CD8-positive, alpha-beta memory T cell (primary cell): ENCODE data around the gene ATF5. TPM values are rescaled to one million over a fixed set of nuclear protein-coding genes. Genes with fewer than 3 reads are reported as not detected.

ENCODE experiments used
- CTCF ChIA-PET: fragments of 350-600 bp; sonication (Branson Sonifier 250); formaldehyde crosslinking; loops from one replicate; lab custom pipeline; 2021; ENCODE audit warnings: antibody characterized with exemption; lab: Charles Lee
- POLR2A ChIA-PET: fragments of 350-600 bp; sonication (Branson Sonifier 250); formaldehyde crosslinking; loops from one replicate; lab custom pipeline; 2021; ENCODE audit warnings: antibody characterized with exemption; lab: Charles Lee
- DNase-seq, 5 donors: peaks; one replicate each; pipeline versions ENCODE4 v3.0.0 to v3.0.0-alpha.2; 2020 to 2022; ENCODE audit warnings: mixed read lengths in 1 of 5
- H3K27ac ChIP-seq: one replicate; pipeline ENCODE4 v1.7.0; 2013; ENCODE audit warnings: low read depth, mild to moderate bottlenecking, low read length, moderate library complexity
- H3K27me3 ChIP-seq: 2 replicates; pipeline ENCODE4 v1.7.0; 2013; ENCODE audit warnings: low read length, mild to moderate bottlenecking; ENCODE audit not compliant: insufficient read depth, poor library complexity, severe bottlenecking
- H3K36me3 ChIP-seq: 2 replicates; pipeline ENCODE4 v1.7.0; 2013; ENCODE audit warnings: mild to moderate bottlenecking, low read length, moderate library complexity; ENCODE audit not compliant: insufficient read depth
- H3K4me1 ChIP-seq: 2 replicates; pipeline ENCODE4 v1.7.0; 2013; ENCODE audit warnings: mild to moderate bottlenecking, low read length, moderate library complexity; ENCODE audit not compliant: insufficient read depth
- H3K4me3 ChIP-seq: 2 replicates; pipeline ENCODE4 v1.7.0; 2013; ENCODE audit warnings: mild to moderate bottlenecking, low read length
- H3K9me3 ChIP-seq: 2 replicates; pipeline ENCODE4 v1.7.0; 2013; ENCODE audit warnings: mild to moderate bottlenecking, low read length
- H3K27ac Mint-ChIP-seq, 8 donors: one replicate each; pipeline ENCODE4 v1.8.0; 2020 to 2021; ENCODE audit warnings: mixed read lengths in 8 of 8, mild to moderate bottlenecking in 6 of 8, inconsistent platforms in 3 of 8, moderate library complexity in 3 of 8
- H3K27me3 Mint-ChIP-seq, 2 donors: one replicate each; pipeline ENCODE4 v1.8.0; 2020 to 2021; ENCODE audit warnings: mixed read lengths in 2 of 2, mild to moderate bottlenecking in 1 of 2, moderate library complexity in 1 of 2
- H3K36me3 Mint-ChIP-seq, 3 donors: one replicate each; pipeline ENCODE4 v1.8.0; 2020 to 2021; ENCODE audit warnings: mixed read lengths in 3 of 3, inconsistent platforms in 1 of 3, mild to moderate bottlenecking in 1 of 3
- H3K4me1 Mint-ChIP-seq, 3 donors: one replicate each; pipeline ENCODE4 v1.8.0; 2020 to 2021; ENCODE audit warnings: mixed read lengths in 3 of 3, inconsistent platforms in 1 of 3, mild to moderate bottlenecking in 1 of 3
- H3K4me3 Mint-ChIP-seq, 7 donors: one replicate each; pipeline ENCODE4 v1.8.0; 2020 to 2021; ENCODE audit warnings: mixed read lengths in 7 of 7, mild to moderate bottlenecking in 6 of 7, moderate library complexity in 4 of 7, inconsistent platforms in 2 of 7
- H3K9me3 Mint-ChIP-seq, 5 donors: one replicate each; pipeline ENCODE4 v1.8.0; 2020 to 2022; ENCODE audit warnings: mixed read lengths in 5 of 5, mild to moderate bottlenecking in 3 of 5, moderate library complexity in 2 of 5, inconsistent platforms in 1 of 5
- polyA plus RNA-seq: library from polyadenylated mRNA; unstranded; fragments of 300-500 nt; fragmentation: Illumina TruSeq; gene quantifications from one replicate; pipeline ENCODE4 v1.2.3, GENCODE V29; 2021
- total RNA-seq, 2 experiments: library from RNA; stranded (reverse); gene quantifications; one replicate each; pipeline ENCODE4 v1.2.3, GENCODE V29; 2021

ATF5 gene
- total and polyA plus RNA-seq, 3 experiments from 2014 or later: 1.7 to 59.9 (median 57.7) TPM

DNA sequence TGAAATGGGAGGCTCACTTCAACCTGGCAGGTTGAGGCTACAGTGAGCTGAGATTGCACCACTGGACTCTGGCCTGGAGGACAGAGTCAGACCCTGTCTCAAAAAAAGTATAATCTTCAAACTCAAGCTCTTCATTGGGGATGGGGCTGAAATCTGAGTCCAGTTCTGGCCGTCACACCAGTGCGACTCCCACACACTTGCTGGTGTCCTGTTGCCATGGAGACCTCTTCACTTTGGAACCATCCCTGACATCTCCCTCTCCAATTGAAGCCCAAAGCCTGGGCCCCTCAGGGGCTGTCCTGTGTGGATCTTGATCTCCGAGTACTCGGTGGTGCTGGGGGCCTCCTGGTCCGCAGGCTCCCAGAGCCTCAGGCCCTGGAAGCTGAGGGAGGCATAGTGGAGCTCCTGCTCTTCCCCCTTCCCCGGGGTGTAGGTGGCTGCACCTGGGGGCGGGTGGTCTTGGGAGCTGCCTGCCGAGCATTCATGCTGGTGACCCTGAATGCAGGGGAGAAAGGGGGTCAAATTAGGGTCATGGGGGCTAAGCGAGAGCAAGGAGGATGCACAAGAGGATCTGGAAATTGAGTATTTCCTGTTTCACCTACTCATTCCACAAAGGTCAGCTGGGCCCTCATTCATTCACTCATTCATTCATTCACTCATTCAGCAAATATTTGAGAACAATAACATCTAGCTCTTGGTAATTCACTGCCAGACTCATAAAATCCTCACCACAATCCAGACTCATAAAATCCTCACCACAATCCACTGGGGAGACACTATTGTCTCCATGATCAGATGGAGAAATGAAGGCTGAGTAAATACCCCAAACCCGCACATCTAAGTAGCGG, 21.0 kb downstream of the ATF5 start:
- CTCF ChIA-PET: interaction anchor here (1.0 to 2.8 kb wide), 2 partner anchors 12 to 59 kb away, joined by 3 to 8 read pairs; no protein-coding TSS in a partner anchor
- DNase-seq: no peak
- Mint-ChIP-seq H3K27me3 (peaks cover 16 to 49% of the 10 kb centered on the region in 2 donors), H3K27ac (no peak overlapping the region), H3K36me3 (peaks cover 0 to 1% (median 0%) of the 10 kb centered on the region in 3 donors), H3K9me3 (peaks cover 0 to 3% (median 0%) of the 10 kb centered on the region in 5 donors), H3K4me3 (no peak overlapping the region), H3K4me1 (no peaks in the 10 kb centered on the region)
- Histone ChIP-seq H3K36me3 (no peaks in the 10 kb centered on the region), H3K9me3 (no peaks in the 10 kb centered on the region), H3K4me1 (no peaks in the 10 kb centered on the region), H3K4me3 (no peak overlapping the region), H3K27me3 (peaks cover 6% of the 10 kb centered on the region), H3K27ac (no peak overlapping the region)
- POLR2A ChIA-PET: no interaction called here

DNA sequence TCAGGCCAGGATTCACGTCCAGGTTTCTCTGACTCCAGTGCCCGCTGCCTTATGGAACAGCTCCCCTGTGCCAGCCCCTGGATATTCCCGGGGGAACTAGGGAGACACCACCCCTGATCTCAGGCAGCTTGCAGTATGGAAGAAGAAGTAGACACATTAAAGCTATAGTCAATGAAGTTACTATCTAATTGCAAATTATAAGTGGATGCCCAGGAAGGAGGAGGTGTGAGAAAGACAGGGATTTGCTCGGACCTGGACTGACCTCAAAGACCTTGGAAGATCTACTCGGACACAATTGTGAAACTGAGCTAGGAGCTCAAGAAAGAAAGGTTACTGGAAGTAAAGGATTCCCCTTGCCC, 21.6 kb downstream of the ATF5 start:
- no peak overlapping the region for H3K4me3 Mint-ChIP-seq
- CTCF ChIA-PET: interaction anchor here (2.8 kb wide), 1 partner anchor 13 kb away, joined by 8 read pairs; no protein-coding TSS in a partner anchor
- Histone ChIP-seq H3K9me3 (no peaks in the 10 kb centered on the region), H3K4me3 (no peak overlapping the region), H3K4me1 (no peaks in the 10 kb centered on the region), H3K27ac (no peak overlapping the region), H3K27me3 (peaks cover 6% of the 10 kb centered on the region), H3K36me3 (no peaks in the 10 kb centered on the region)
- POLR2A ChIA-PET: no interaction called here
- H3K4me1 Mint-ChIP-seq: no peaks in the 10 kb centered on the region
- H3K9me3 Mint-ChIP-seq: peaks cover 0 to 3% (median 0%) of the 10 kb centered on the region in 5 donors
- DNase-seq: no peak
- H3K27me3 Mint-ChIP-seq: peaks cover 16 to 47% of the 10 kb centered on the region in 2 donors
- no peaks in the 10 kb centered on the region for H3K36me3 Mint-ChIP-seq
- no peak overlapping the region for H3K27ac Mint-ChIP-seq

DNA sequence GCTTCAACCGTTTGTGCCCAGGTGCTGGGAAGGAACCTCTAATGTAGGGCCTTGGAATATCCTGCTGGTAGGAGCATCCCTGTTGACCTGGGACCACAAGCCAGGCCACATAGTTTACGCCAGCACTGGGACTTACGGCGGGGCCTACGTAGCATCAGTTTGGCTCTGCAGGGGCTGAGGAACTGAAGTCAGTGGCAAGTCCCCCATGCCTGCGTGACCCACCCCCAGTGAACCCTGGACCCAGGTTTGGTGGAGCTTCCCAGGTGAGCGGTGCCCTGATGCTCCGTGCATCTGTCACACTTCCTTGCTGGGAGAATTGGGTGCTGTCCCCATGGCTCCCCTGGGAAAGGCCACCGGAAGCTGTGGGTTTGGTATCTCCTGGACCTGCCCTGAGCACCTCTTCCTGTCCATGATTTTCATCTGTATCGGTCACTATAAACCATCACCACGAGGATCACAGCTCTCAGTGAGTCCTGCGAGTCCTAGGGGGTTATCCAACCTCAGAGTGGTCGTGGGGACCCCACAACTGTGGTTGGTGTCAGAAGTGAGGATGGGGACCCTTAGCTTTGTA, 22.0 kb downstream of the ATF5 start:
- Mint-ChIP-seq H3K9me3 (peaks cover 0 to 3% (median 0%) of the 10 kb centered on the region in 5 donors), H3K4me1 (no peaks in the 10 kb centered on the region), H3K27ac (peak overlapping the region in 1 of 8 donors; percentile 65), H3K27me3 (peaks cover 16 to 46% of the 10 kb centered on the region in 2 donors), H3K36me3 (no peaks in the 10 kb centered on the region), H3K4me3 (no peak overlapping the region)
- Histone ChIP-seq H3K4me1 (no peaks in the 10 kb centered on the region), H3K36me3 (no peaks in the 10 kb centered on the region), H3K4me3 (no peak overlapping the region), H3K27me3 (peaks cover 6% of the 10 kb centered on the region), H3K9me3 (no peaks in the 10 kb centered on the region), H3K27ac (no peak overlapping the region)
- no peak for DNase-seq
- ChIA-PET CTCF (interaction anchor here (2.8 kb wide), 1 partner anchor 13 kb away, joined by 8 read pairs; no protein-coding TSS in a partner anchor), POLR2A (no interaction called here)

DNA sequence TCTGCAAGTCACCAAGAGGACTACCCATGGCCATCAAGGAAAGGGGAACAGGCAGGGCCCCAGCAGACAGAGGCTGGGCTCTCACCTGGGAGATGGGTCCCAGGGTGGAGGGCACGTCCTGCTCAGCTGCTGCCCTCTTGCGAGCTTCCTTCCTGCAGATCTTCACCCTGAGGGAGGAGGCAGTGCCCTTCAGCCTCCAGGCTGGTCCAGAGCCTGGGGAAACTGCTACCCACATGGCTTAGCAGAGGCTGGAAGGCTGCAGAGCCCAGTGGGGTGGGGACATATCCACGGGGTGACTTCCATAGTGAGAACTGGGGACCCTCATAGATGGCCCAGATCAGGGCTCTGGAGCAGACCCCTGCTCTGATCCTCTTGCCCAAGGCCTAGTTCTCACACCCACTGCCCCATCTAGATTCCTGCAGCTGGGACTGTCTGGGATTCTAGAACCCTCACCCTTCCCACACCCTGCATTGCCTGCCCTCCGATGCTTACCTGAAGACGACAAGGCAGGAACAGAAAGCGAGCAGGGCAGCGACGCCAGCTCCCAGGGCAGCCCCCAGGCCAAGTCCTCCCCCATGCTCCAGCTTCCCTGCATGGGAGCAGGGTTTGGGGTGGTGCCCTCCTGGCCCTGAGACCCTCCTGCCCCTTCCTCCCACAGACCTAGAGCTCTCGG, 22.9 kb downstream of the ATF5 start:
- Histone ChIP-seq H3K4me3 (no peak overlapping the region), H3K27ac (no peak overlapping the region), H3K36me3 (no peaks in the 10 kb centered on the region), H3K27me3 (peaks cover 6% of the 10 kb centered on the region), H3K4me1 (no peaks in the 10 kb centered on the region), H3K9me3 (no peaks in the 10 kb centered on the region)
- H3K4me3 Mint-ChIP-seq: no peak overlapping the region
- ChIA-PET CTCF (interaction anchor here (1.1 kb wide), 1 partner anchor 14 kb away, joined by 4 read pairs; no protein-coding TSS in a partner anchor), POLR2A (no interaction called here)
- H3K27me3 Mint-ChIP-seq: peaks cover 16 to 40% of the 10 kb centered on the region in 2 donors
- H3K36me3 Mint-ChIP-seq: no peaks in the 10 kb centered on the region
- no peak overlapping the region for H3K27ac Mint-ChIP-seq
- DNase-seq: no peak
- no peaks in the 10 kb centered on the region for H3K9me3 Mint-ChIP-seq
- H3K4me1 Mint-ChIP-seq: no peaks in the 10 kb centered on the region

- POLR2A ChIA-PET: no interaction called here
- Histone ChIP-seq H3K36me3 (no peaks in the 10 kb centered on the region), H3K4me3 (no peak overlapping the region), H3K9me3 (no peaks in the 10 kb centered on the region), H3K27ac (no peak overlapping the region), H3K27me3 (peaks cover 6% of the 10 kb centered on the region), H3K4me1 (no peaks in the 10 kb centered on the region)
- H3K27ac Mint-ChIP-seq: no peak overlapping the region
- H3K4me1 Mint-ChIP-seq: no peaks in the 10 kb centered on the region
- H3K9me3 Mint-ChIP-seq: no peaks in the 10 kb centered on the region
- peaks cover 16 to 40% of the 10 kb centered on the region in 2 donors for H3K27me3 Mint-ChIP-seq
- no peak overlapping the region for H3K4me3 Mint-ChIP-seq
- H3K36me3 Mint-ChIP-seq: no peaks in the 10 kb centered on the region
- DNase-seq: no peak
- CTCF ChIA-PET: interaction anchor here (1.1 kb wide), 1 partner anchor 15 kb away, joined by 4 read pairs; no protein-coding TSS in a partner anchor
Observed at GRCh38 chr19:49952479-49952836, 23.5 kb downstream of the ATF5 start.

- no peak overlapping the region for H3K27ac ChIP-seq
- no peaks in the 10 kb centered on the region for H3K36me3 ChIP-seq
- Mint-ChIP-seq H3K4me3 (no peak overlapping the region), H3K36me3 (no peaks in the 10 kb centered on the region), H3K27ac (no peak overlapping the region), H3K9me3 (no peaks in the 10 kb centered on the region), H3K27me3 (peaks cover 16 to 40% of the 10 kb centered on the region in 2 donors), H3K4me1 (no peaks in the 10 kb centered on the region)
- DNase-seq: no peak
- no peaks in the 10 kb centered on the region for H3K9me3 ChIP-seq
- H3K27me3 ChIP-seq: peaks cover 6% of the 10 kb centered on the region
- ChIA-PET CTCF (interaction anchor here (1.1 kb wide), 1 partner anchor 15 kb away, joined by 4 read pairs; no protein-coding TSS in a partner anchor), POLR2A (no interaction called here)
- H3K4me3 ChIP-seq: no peak overlapping the region
- no peaks in the 10 kb centered on the region for H3K4me1 ChIP-seq
Observed at GRCh38 chr19:49952906-49953305, 23.9 kb downstream of the ATF5 start.

- ChIA-PET POLR2A (no interaction called here), CTCF (interaction anchor here (1.1 to 2.4 kb wide), 2 partner anchors 16 kb away, joined by 4 to 8 read pairs; no protein-coding TSS in a partner anchor)
- DNase-seq: no peak
- H3K9me3 Mint-ChIP-seq: no peaks in the 10 kb centered on the region
- no peak overlapping the region for H3K27ac Mint-ChIP-seq
- Histone ChIP-seq H3K36me3 (no peaks in the 10 kb centered on the region), H3K9me3 (no peaks in the 10 kb centered on the region), H3K4me3 (no peak overlapping the region), H3K27ac (no peak overlapping the region), H3K4me1 (no peaks in the 10 kb centered on the region), H3K27me3 (peaks cover 6% of the 10 kb centered on the region)
- no peaks in the 10 kb centered on the region for H3K4me1 Mint-ChIP-seq
- H3K36me3 Mint-ChIP-seq: no peaks in the 10 kb centered on the region
- peaks cover 16 to 40% of the 10 kb centered on the region in 2 donors for H3K27me3 Mint-ChIP-seq
- H3K4me3 Mint-ChIP-seq: no peak overlapping the region
Observed at GRCh38 chr19:49953416-49953815, 24.4 kb downstream of the ATF5 start.
